MCF 10A (cell line): ENCODE measurements around the gene ADGRD1. TPM values are rescaled to one million over a fixed set of nuclear protein-coding genes. Genes with fewer than 3 reads are reported as not detected.
A peak's percentile ranks its signal among the peaks of the same experiment; 100 is the strongest.

Source experiments
- BruUV-seq: library from RNA; stranded (reverse); fragments of 400-500 nt; replicated peaks from 2 replicates; lab custom pipeline; 2021; lab: Mats Ljungman, UMichigan
- CTCF ChIA-PET: fragments of 300-600 bp; sonication (Branson Sonifier 250); formaldehyde crosslinking; extraction: SDS; loops from one replicate; lab custom pipeline; 2021; ENCODE audit warnings: antibody characterized with exemption, inconsistent platforms; lab: Yijun Ruan, JAX
- POLR2A ChIA-PET: fragments of 300-600, 350-650 bp; sonication (Branson Sonifier 250); formaldehyde crosslinking; extraction: SDS; loops from one replicate; lab custom pipeline; 2020; ENCODE audit warnings: antibody characterized with exemption, inconsistent platforms; lab: Yijun Ruan, JAX
- DNase-seq: peaks from one replicate; pipeline ENCODE4 v3.0.0-alpha.2; 2018; ENCODE audit not compliant: unreplicated experiment
- H3K27ac Mint-ChIP-seq: one replicate; pipeline ENCODE4 v1.8.0; 2022; ENCODE audit warnings: mild to moderate bottlenecking, low read depth, mixed read lengths; ENCODE audit not compliant: unreplicated experiment
- H3K27me3 Mint-ChIP-seq: one replicate; pipeline ENCODE4 v1.8.0; 2022; ENCODE audit warnings: mixed read lengths; ENCODE audit not compliant: insufficient read depth, unreplicated experiment
- H3K36me3 Mint-ChIP-seq: one replicate; pipeline ENCODE4 v1.8.0; 2022; ENCODE audit warnings: mild to moderate bottlenecking, moderate library complexity, mixed read lengths; ENCODE audit not compliant: insufficient read depth, unreplicated experiment
- H3K4me1 Mint-ChIP-seq: one replicate; pipeline ENCODE4 v1.8.0; 2022; ENCODE audit warnings: mixed read lengths; ENCODE audit not compliant: insufficient read depth, unreplicated experiment
- H3K4me3 Mint-ChIP-seq: one replicate; pipeline ENCODE4 v1.8.0; 2022; ENCODE audit warnings: mild to moderate bottlenecking, moderate library complexity, mixed read lengths; ENCODE audit not compliant: unreplicated experiment
- H3K9me3 Mint-ChIP-seq: one replicate; pipeline ENCODE4 v1.8.0; 2022; ENCODE audit warnings: mixed read lengths; ENCODE audit not compliant: unreplicated experiment
- intact Hi-C: fragments of 100-400 bp; cut with micrococcal nuclease; formaldehyde crosslinking; loops from 2 replicates; pipeline ENCODE4 v1.14.1; 2022
- total RNA-seq: library from RNA; stranded (reverse); gene quantifications from 2 replicates; pipeline ENCODE4 v1.2.3, GENCODE V29; 2022
- TF ChIP-seq, protein P1 (sequence below): fragments of 200-600 bp; IDR thresholded peaks from one replicate; pipeline ENCODE4 v1.8.0; 2022; ENCODE audit warnings: antibody characterized with exemption, mild to moderate bottlenecking; ENCODE audit not compliant: unreplicated experiment

ADGRD1 gene
- total RNA-seq, 1 experiment from 2014 or later: 0.68 TPM

DNA sequence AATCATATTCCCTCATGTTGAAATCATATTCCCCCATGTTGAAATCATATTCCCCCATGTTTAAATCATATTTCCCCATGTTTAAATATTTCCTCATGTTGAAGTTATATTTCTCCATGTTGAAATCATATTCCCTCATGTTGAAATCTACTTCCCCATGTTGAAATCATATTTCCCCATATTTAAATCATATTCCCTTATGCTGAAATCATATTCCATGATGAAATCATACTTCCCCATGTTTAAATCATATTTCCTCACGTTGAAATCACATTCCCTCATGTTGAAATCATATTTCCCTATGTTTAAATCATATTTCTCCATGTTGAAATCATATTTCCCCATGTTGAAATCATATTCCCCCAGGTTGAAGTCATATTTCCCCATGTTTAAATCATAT lies 34.6 kb upstream of the ADGRD1 start:
- BruUV-seq: no TSS peak
- Mint-ChIP-seq H3K36me3 (peaks cover 5% of the 10 kb centered on the region), H3K27me3 (peaks cover 34% of the 10 kb centered on the region), H3K27ac (no peak overlapping the region), H3K4me1 (peaks cover 26% of the 10 kb centered on the region), H3K9me3 (no peaks in the 10 kb centered on the region), H3K4me3 (no peak overlapping the region)
- intact Hi-C loops: loop anchor here (5.0 to 10.0 kb wide), 3 partner anchors 173 to 913 kb away; no protein-coding TSS in a partner anchor
- DNase-seq: no peak
- POLR2A ChIA-PET: no interaction called here
- TF ChIP-seq, protein P1, sequence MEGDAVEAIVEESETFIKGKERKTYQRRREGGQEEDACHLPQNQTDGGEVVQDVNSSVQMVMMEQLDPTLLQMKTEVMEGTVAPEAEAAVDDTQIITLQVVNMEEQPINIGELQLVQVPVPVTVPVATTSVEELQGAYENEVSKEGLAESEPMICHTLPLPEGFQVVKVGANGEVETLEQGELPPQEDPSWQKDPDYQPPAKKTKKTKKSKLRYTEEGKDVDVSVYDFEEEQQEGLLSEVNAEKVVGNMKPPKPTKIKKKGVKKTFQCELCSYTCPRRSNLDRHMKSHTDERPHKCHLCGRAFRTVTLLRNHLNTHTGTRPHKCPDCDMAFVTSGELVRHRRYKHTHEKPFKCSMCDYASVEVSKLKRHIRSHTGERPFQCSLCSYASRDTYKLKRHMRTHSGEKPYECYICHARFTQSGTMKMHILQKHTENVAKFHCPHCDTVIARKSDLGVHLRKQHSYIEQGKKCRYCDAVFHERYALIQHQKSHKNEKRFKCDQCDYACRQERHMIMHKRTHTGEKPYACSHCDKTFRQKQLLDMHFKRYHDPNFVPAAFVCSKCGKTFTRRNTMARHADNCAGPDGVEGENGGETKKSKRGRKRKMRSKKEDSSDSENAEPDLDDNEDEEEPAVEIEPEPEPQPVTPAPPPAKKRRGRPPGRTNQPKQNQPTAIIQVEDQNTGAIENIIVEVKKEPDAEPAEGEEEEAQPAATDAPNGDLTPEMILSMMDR: no peak
- CTCF ChIA-PET: no interaction called here

DNA sequence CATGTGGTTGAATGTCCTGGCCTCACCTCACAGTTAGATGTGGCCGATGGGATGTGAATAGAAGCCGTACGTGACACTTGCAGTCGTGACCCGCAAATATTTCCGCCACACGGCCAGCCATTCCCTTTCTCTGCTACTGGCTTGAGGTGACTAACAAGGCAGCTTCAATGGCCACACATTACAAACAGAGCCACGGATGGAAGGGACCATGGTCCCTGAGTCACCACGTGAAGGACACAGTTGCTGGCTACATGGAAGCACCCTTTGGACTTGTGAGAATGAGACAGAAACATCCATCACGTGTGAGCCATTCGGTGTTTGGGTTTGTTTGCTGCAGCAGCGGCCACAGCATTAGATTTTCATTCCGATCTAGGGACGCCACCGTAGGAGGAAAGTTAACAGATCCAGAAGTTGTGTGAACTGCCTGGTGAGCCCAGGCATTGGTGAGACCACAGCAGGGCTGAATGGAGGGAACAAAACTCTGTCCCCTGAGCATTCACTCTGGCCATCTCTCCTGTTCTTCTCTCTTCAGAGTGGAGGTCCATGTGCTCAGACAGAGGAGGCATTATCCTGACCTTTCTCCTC lies 33.5 kb upstream of the ADGRD1 start:
- POLR2A ChIA-PET: interaction anchor here (0.5 to 1.4 kb wide), 2 partner anchors 45 to 1780 kb away, joined by 3 to 4 read pairs; no protein-coding TSS in a partner anchor
- TF ChIP-seq, protein P1: no peak
- no TSS peak for BruUV-seq
- Mint-ChIP-seq H3K4me1 (peaks cover 26% of the 10 kb centered on the region), H3K27ac (peak overlapping the region; percentile 67), H3K27me3 (peaks cover 25% of the 10 kb centered on the region), H3K9me3 (no peaks in the 10 kb centered on the region), H3K4me3 (peak overlapping the region; percentile 5), H3K36me3 (peaks cover 5% of the 10 kb centered on the region)
- CTCF ChIA-PET: interaction anchor here (0.7 kb wide), 1 partner anchor 26 kb away, joined by 3 read pairs; no protein-coding TSS in a partner anchor
- intact Hi-C loops: no loop called here
- no peak for DNase-seq

DNA sequence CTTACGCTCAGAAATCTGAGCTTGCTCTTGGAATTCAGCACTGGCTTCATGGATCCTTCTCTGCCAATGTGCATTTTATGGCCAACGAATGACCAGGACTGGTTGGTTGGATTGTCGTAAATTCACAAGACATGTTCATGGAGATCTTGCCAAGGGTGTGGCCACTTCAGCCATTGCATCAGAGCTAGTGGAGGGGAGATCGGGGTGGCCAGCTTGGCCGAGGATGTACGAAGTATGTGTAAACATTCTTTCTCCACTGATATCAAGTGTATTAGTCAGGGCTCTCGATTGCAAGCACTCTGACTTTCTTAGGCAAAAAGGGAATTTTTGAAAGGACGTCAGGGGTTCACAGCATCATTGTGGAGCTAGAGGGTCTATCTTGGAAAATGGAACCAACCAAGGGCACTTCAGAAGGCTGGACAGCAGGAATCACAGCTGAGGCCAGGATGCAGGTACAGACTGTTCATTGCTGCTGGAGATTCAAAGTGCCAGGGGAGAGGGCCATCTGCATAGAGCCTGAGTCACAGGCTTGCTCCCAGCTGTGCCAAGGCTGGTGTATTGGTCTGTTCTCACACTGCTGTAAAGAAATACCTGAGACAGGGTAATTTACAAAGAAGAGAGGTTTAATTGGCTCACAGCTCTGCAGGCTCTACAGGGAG lies 32.9 kb upstream of the ADGRD1 start:
- no peaks in the 10 kb centered on the region for H3K9me3 Mint-ChIP-seq
- TF ChIP-seq, protein P1: no peak
- peaks cover 22% of the 10 kb centered on the region for H3K27me3 Mint-ChIP-seq
- H3K4me1 Mint-ChIP-seq: peaks cover 30% of the 10 kb centered on the region
- POLR2A ChIA-PET: interaction anchor here (0.5 to 1.4 kb wide), 4 partner anchors 35 to 1780 kb away, joined by 3 to 4 read pairs (median 4); no protein-coding TSS in a partner anchor
- CTCF ChIA-PET: interaction anchor here (0.5 to 0.7 kb wide), 4 partner anchors 26 to 1680 kb away, joined by 3 read pairs; no protein-coding TSS in a partner anchor
- peaks cover 5% of the 10 kb centered on the region for H3K36me3 Mint-ChIP-seq
- H3K27ac Mint-ChIP-seq: peak overlapping the region; percentile 67
- H3K4me3 Mint-ChIP-seq: peak overlapping the region; percentile 5
- BruUV-seq: no TSS peak
- intact Hi-C loops: no loop called here
- DNase-seq: peak; percentile 52

DNA sequence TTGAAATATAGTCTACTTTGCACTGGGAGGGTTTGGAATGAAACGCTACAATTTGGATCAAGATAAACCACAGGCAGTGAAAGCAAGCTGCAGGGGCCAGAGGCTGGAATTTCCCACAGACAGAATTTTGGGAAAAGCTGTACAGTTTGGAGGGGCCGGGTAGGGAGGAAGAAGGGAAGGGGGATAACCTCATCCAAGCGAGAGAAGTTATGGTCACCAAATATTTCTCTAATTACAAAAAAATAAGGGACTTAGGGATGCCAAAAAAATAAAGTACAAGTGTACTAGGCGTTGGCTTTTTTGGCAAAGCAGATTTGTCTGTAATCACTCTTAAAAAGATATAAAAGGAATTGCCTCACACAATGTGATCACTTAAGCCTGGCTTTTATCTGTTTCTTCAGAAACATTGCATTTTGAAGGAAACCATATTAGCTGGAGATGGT lies 31.2 kb upstream of the ADGRD1 start:
- H3K27ac Mint-ChIP-seq: no peak overlapping the region
- ChIA-PET CTCF (interaction anchor here (0.6 kb wide), 1 partner anchor 1066 kb away, joined by 3 read pairs; no protein-coding TSS in a partner anchor), POLR2A (interaction anchor here (0.7 kb wide), 1 partner anchor 57 kb away, joined by 3 read pairs; no protein-coding TSS in a partner anchor)
- H3K4me3 Mint-ChIP-seq: no peak overlapping the region
- intact Hi-C loops: no loop called here
- TF ChIP-seq, protein P1: no peak
- DNase-seq: no peak
- H3K9me3 Mint-ChIP-seq: no peaks in the 10 kb centered on the region
- H3K36me3 Mint-ChIP-seq: peaks cover 5% of the 10 kb centered on the region
- no TSS peak for BruUV-seq
- H3K27me3 Mint-ChIP-seq: peaks cover 6% of the 10 kb centered on the region
- peaks cover 25% of the 10 kb centered on the region for H3K4me1 Mint-ChIP-seq
